ENCODE measurements around the gene MELTF.

Gene MELTF

DNA sequence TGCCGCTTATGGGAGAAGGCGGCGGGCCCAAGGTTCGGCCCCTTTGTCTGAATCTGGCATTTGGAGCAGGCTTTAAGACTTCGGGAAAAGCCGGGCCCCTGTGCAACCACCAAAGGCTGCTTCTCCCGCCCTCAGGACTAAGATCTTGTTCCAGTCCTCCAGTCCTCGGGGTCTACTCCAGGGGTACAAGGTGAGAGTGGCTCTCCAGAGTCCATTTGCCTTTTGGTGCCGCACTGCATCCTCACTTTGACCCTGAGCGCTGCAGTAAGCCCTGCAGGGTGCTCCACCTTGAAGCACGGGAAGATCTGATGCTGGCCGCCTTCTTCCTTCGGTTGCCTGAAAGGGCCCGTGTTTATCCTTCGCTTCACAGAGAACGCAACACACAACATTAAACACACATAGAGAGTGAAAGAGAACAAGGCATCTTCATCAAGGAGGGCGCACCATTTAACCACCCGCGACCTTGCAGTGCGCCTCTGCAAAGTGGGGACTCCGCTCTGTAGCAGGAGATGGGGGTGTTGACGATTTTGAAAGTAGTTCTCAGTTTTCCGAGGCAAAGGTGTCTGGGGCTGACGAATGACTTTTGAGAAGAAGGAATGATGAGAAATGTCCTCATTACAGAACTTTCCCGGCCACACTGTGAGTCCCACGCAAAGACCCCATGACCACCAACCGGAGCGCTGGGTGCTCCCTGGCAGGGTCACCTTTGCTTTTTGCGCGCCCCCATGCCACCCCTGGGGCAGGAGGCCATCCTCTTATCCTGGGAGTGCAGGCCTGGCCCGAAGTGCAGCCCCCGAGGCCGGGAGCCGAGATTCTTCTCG lies 62.0 kb downstream of the MELTF start:
- FAIRE-seq: no peak

DNA sequence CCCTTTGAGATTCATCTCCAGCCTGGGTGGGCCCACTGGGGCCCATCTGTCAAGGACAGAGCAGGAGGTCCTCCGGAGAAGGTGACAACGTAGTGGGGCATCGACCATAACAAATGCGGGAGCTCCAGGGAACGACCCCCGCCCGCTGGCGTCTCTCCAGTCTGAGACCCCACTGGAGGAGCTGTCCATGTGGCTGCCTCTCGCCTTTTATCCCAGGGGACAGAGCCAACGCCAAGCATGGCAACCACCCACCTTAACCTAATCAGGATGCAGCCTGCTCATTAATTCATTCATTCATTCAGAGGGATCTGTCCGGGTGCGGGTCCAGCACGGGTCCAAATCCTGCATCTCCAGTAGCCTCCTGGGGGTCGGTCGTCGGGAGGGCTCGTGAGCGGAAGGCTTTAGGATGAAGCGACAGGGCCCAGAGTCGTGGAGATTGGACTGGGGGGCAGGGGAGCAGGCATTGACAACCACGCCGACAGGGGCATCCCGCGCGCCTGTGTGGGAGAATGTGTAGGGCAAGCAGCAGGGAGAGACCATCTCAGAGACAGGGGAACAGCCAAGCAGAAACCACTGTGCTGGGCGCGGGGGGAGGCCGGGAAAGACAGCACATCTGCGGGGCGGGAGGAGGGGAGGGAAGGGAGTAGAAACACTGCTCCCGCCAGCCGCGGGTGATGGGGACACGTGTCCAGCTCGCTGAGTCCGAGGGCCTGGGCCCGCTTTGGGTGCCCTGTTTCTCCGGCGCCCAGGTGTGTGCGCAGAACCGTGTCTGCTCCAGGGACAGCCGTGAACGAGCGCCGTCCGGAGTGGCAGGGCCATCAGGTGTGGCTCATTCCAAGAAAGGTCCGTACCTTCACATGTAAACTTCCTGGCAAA lies 62.9 kb downstream of the MELTF start:
- no peak for FAIRE-seq

GRCh38 chr3:196965804-196966173 lies 63.8 kb downstream of the MELTF start:
- FAIRE-seq: no peak

DNA sequence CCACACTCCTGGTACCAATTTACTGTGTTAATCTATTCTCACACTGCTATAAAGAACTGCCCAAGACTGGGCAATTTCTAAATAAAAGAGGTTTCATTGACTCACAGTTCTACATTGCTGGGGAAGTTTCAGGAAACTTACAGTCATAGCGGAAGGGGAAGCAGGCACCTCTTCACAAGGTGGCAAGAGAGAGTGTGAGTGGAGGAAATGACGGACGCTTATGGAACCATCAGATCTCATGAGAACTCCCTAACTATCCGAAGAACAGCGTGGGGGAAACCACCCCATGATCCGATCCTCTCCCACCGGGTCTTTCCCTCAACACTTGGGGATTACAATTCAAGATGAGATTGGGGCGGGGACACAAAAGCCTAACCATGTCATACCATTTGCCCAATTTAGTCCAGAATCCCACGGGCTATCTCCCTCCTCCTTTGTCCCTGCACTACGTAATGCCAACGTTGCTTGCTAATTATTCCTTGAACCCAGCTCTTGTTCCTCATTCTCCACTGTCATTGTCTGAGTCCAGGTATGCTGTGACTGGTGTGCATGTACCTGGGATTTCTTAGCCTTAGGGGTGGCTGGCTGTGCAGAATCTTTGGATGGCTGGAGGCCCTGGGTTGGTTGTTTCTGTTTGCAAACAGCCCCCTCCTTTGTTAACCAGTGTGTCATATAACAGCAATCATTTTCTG lies 64.4 kb downstream of the MELTF start:
- no peak for FAIRE-seq

GRCh38 chr3:196963631-196963953 lies 66.0 kb downstream of the MELTF start:
- no peak for FAIRE-seq

DNA sequence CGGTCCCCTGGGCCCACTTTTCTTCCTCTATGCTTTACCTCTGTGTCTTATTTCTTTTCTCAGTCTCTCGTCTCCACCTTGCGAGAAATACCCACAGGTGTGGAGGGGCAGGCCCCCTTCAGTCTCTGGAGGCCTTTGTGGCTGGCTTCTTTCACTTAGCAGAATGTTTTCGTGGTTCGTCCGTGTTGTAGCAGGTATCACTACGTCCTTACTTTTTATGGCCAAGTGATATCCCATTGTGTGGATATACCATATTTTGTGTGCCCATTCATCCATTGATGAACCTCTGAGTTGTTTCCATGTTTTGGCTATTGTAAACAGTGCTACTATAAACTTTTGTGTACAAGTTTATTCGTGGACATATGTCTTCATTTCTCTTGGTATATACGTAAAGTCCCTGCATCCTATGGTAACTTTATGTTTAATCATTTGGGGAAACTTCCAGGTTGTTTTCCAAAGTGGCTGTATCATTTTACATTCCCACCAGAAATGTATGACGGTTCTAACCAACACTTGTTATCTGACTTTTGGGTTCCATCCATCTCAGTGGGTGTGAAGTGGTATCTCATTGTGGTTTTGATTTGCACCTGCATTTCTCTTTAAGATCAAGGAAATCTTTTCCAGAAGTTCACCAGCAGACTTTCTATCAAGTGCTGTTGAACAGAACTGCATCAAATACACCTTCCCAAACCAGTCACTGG lies 66.5 kb downstream of the MELTF start:
- no peak for FAIRE-seq

DNA sequence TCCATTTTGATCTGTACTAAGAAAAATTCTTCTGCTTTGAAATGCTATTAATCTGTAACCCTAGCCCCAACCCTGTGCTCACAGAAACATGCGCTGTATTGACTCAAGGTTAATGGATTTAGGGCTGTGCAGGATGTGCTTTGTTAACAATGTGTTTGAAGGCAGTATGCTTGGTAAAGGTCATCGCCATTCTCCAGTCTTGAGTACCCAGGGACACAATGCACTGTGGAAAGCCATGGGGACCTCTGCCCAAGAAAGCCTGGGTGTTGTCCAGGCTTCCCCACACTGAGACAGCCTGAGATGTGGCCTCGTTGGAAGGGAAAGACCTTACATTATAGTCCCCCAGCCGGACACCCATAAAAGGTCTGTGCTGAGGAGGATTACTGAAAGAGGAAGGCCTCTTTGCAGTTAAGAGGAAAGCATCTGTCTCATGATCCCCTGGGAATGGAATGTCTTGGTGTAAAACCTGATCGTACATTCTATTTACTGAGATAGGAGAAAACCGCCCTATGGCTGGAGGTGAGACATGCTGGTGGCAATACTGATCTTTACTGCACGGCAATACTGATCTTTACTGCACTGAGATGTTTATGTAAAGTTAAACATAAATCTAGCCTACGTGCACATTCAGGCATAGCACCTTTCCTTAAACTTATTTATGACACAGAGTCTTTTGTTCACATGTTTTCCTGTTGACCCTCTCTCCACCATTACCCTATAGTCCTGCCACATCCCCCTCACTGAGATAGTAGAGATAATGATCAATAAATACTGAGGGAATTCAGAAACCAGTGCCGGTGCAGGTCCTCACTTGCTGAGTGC lies 67.3 kb downstream of the MELTF start:
- FAIRE-seq: no peak

DNA sequence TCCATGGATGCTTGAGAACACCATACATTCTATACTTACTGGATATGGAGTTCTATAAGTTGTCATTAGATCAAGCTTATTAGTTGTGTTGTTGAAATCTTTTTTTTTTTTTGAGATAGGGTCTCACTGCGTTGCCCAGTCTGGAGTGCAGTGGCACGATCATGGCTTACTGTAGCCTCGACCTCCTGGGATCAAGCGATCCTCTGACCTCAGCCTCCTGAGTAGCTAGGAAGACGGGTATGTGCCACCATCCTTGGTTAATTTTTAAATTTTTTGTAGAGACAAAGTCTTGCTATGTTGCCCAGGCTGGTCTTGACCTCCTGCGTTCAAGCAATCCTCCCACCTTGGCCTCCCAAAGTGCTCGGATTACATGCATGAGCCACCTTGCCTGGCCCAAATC lies 74.8 kb downstream of the MELTF start:
- no peak for FAIRE-seq

All from G401.6 (cell line).